Suppressor macrophage (primary cell): ENCODE measurements around the gene SEZ6L.

Source experiments
- DNase-seq, 4 experiments: peaks; one replicate each; pipeline ENCODE4 v3.0.0-alpha.2; 2020 to 2022

SEZ6L gene

DNA sequence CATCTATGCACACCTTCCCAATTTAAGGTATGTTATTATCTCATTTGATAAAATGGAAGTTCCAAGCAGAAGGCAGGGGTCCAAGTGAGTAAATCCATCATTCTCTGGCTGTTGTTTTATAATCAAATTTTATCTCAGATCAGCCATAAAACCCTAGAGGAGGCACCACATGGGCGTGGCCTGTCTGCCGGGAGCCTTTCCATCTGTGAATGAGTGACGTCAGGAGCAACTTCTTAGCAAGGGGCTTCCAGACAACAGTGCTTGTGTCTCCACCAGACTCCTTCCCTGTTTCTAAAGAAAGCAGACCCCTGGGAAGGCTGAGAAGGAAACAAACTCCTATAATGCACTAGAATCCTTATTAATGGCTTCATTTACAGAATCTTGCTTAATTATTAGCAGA is 13.5 kb downstream of the SEZ6L start:
- no peak for DNase-seq

DNA sequence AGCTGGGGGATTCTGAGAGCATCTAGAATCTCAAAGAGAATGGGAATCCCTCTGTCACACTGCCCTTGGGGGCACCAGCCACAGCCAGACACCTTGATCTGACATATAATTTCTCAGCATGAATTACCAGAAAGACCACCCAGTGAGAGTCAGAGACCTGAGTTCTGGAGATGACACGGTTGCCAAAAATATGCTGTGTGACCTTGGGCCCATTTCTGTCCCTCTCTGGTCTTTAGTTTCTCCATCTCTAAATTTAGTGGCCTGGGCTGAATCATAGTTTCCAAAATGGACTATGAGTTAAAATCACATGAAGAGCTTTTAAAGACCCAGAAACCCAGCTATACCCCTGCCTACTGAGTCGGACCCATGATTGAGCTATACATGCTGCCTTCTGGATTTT is 15.9 kb downstream of the SEZ6L start:
- DNase-seq, result no peak

DNA sequence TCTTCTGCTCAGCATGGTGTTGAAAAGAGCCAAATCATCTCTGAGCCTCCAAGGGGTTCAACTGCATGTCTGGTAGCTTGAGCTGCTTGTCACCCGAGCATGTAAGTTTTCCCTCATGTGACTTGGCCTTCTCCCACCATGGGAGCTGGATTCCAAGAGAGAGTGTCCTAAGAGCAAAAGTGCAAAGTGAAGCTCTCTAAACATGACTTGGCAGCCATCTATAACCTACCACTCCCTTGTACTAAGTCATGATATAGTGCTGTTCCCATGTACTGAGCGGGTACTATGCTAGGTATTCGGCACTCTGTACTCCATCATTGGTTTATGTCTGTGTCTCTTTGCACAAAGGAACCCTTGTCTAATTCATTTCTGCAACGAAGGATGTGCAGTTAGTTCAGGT is 19.1 kb downstream of the SEZ6L start:
- DNase-seq, result no peak

GRCh38 chr22:26194313-26194712 is 25.1 kb downstream of the SEZ6L start:
- DNase-seq, result no peak

GRCh38 chr22:26194877-26195276 is 25.6 kb downstream of the SEZ6L start:
- no peak for DNase-seq

- no peak for DNase-seq
These were observed 27.4 kb downstream of the SEZ6L start for GRCh38 chr22:26196657-26197056.

GRCh38 chr22:26197425-26197824 is 28.2 kb downstream of the SEZ6L start:
- DNase-seq, result no peak

DNA sequence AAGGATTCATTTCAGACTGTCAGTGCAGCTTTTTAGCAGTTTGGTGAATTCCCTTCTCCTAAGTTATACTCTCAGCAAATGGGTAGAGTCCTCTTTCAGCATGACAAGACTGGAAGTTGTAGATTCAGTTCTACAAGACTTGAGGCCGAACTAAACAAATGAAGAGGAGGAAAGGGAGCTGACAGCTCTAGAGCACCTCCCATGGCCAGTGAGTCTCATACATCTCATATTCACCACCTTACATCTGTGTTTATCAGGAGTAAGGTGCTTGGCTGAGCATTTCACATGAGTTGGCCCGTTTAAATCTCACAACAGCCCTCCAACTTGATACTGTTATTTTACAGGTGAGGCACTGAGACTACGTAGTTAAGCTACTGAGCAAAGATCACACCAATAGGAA is 30.4 kb downstream of the SEZ6L start:
- DNase-seq, result no peak

DNA sequence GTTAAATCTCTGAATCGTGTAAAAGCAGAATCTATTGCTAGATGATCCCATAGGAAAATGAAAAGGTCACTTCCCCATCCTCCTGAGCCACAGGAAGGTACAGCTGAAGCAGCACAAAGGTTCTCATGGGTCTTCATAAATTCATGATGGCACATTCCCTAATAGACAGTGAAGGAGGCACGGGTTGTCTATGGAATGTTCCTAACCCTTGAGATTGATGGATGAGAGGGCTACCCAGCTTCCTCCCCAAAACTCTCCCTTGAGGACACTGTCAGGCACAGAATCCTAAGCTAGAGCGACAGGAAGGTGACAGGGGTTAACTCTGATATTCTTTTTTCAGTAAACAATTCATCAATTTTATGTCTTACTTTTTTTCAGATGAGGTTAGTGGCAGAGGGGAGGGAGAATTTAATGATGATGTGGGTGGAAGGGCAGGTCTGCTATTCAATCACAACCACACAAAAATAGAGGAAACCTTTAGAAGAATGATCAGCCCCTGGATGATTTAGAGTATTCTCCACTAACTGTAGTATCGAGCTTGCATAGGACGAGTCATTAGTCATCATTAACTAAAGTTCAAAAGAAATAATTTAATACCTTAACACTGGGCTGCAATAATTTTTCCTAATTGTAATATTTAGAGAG is 33.1 kb downstream of the SEZ6L start:
- no peak for DNase-seq

GRCh38 chr22:26205494-26205893 is 36.2 kb downstream of the SEZ6L start:
- DNase-seq, result no peak

DNA sequence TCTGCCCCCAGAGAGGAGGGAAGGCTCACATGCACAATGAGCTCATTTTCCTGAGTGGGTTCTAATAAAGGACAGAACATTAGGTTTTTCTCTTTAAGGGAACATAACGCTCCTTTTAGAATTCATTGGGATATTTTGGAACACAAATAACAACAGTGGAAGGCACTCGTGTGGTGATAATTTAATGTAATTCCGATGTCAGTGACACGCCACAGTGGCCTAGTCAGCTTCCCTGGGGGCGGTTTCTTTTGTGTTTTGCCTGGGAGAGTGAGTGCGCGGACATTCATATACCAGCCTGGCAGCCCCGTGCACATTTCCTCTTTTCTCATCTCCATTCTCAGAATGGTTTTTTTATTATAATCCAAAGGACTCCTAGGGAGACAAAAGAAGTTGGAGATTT is 41.1 kb downstream of the SEZ6L start:
- DNase-seq, result no peak

DNA sequence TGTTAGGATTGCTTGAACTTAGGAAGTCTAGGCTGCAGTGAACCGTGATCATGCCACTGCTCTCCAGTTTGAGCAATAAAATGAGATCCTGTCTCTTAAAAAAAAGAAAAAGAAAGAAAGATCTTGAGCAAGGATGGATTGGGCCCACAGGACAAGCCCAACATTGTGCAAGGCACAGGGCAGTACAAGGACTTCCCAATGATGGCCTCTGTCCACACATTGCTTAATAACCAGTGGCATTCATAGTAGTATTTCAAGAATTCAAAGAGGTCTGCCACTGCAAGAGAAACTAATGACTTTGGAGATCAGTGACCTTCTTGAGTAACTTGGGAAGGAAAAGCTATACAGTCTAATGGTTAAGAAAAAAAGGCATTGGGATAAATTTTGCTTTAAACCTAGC is 44.6 kb downstream of the SEZ6L start:
- no peak for DNase-seq

- DNase-seq, result no peak
These were observed 45.2 kb downstream of the SEZ6L start for GRCh38 chr22:26214466-26214865.

- DNase-seq, result no peak
These were observed 46.5 kb downstream of the SEZ6L start for GRCh38 chr22:26215736-26216135.

GRCh38 chr22:26225207-26225606 is 55.9 kb downstream of the SEZ6L start:
- no peak for DNase-seq

DNA sequence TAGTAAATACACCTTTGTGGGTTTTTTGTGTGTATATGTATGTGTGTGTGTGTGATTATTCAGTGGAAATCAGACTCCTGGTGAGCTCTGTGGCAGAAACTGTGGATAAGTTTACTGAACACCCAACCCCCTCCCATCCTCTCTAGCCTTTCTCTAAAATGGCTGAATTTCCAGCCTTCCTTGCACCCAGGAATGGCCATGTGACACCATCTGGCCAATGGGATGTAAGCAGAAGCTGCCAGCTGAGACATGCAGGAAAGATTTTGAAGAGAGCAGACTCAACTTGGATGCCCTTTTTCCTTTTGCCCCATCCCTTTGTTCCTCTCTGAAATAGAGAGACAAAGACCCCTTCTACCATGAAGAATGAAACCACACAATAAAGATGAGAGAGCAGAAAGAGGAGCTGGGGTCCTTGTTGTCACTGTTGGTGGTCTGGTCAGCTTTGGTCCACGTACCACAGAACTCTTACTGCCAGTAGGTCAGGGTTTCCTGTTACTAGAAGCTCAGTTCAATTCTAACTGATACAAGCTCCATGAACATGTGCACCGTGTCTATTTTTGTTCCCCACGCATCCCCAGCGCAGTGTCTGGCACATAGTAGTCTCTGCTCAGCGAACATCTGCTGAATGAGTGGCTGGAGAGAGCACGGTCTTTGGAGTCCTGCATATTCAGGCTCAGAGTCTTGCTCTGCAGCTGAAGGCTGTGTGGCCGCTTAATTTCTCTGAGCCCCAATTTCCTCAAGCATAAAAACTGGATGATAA is 57.5 kb downstream of the SEZ6L start:
- no peak for DNase-seq

DNA sequence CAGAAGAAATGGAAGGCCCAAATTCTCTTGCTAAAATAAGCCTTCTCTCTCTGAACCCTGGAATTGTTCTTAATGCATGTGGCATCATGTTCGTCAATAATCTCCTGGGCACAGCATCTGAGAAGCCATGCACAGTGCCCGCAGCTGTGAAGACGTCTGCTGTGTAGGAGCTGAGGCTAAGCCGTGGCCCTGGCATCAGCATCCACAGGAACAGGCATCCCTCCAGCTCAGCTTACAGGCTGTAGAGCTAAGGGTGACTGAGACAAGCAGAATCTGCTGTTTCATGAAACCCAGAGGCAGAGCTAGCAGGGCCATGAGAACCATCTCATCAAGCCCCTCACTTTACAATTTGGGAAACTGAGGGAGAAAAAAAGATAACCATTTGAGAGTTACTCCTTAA is 60.6 kb downstream of the SEZ6L start:
- no peak for DNase-seq

GRCh38 chr22:26234296-26234695 is 65.0 kb downstream of the SEZ6L start:
- no peak for DNase-seq

DNA sequence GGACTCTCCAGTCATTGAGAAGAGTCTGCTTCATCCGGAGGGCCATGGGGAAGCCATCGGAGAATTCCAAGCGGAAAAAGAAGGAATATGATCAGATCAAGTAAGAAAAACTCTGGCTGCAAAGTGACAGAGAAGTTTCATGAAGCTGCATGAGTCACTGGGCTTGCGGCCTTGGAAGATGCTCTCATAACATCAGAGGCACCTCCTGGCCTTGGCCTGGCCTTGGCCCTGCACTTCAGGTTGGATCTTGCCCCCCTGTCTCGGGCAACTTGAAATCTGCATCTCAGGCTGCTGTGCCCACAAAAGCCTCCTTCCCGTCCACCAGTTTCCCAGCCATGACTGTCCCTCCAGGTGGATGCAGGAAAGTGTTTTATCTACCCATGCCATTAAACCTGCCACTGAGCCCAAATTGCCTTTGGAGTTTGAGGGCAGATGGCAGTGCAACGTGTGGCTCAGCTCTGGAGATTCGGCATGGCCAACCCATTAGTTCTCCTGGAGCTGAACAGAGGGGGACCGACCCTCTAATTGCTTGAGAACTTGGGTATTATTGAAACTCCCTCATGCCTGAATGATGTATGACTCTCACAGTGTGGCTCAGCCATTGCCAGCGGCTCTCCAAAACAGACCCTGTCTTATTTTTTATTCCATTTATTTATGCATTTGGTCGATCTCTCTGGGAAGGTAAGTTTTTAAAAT is 66.7 kb downstream of the SEZ6L start:
- no peak for DNase-seq

DNA sequence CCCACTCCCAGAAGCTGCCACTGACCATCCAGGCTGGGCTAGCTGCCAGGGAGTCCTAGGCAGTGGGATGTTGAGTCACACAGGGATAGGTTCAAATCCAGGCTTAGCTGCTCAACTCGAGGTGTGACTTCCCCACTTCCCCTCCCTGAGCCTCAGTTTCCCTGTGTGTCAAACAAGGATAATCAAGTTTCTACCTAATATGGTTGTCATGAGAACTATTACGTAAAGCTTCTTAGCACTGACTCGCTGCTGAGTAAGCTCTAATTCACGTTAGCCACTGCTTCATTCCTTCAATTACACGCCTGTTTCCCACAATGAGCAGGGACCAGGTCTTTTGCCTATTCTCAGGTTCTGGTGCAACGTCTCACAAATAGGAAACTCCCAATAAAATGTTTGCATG is 67.7 kb downstream of the SEZ6L start:
- DNase-seq, result no peak

GRCh38 chr22:26238596-26238995 is 69.3 kb downstream of the SEZ6L start:
- no peak for DNase-seq

GRCh38 chr22:26239581-26239980 is 70.3 kb downstream of the SEZ6L start:
- no peak for DNase-seq

GRCh38 chr22:26241361-26241760 is 72.1 kb downstream of the SEZ6L start:
- no peak for DNase-seq

GRCh38 chr22:26245001-26245400 is 75.7 kb downstream of the SEZ6L start:
- DNase-seq, result no peak
